ENCODE data around the gene RNF182. TPM values are rescaled to one million over a fixed set of nuclear protein-coding genes. Genes with fewer than 3 reads are reported as not detected.

RNF182 gene
- total and polyA plus RNA-seq, 2 donors (not counting 3 experiments of a cell fraction or from before 2014, with no cell fraction given), result 0.43 to 0.93 TPM

- dilution Hi-C loops (cut with MboI; ENCODE audit: extremely low pct_ligation_motif_present, low sequenced_read_pairs), result no loop called here
Observed at GRCh38 chr6:13907614-13908215, 17.0 kb upstream of the RNF182 start.

More at GRCh38 chr6:13907614-13908215, 17.0 kb upstream of the RNF182 start:
- H3K4me1 ChIP-seq (ENCODE audit: control insufficient read depth, extremely low read depth, insufficient read depth, low read length), result no peaks in the 10 kb centered on the region
- no peaks in the 10 kb centered on the region for H3K36me3 ChIP-seq (ENCODE audit: control insufficient read depth in 2 of 2, extremely low read depth in 1 of 2, insufficient read depth in 2 of 2, low read length in 2 of 2)
- H3K4me2 ChIP-seq (ENCODE audit: insufficient read depth, low read length), result no peak overlapping the region
- TF ChIP-seq JUN (IDR thresholded peaks at IDR 0.05; ENCODE audit: borderline replicate concordance, insufficient read depth, insufficient read length, low read depth) (no peak), EZH2 (IDR thresholded peaks at IDR 0.05; ENCODE audit: borderline replicate concordance, low read depth, low read length, severe bottlenecking) (no peak), CTCF (IDR thresholded peaks at IDR 0.05; ENCODE audit: extremely low read depth in 1 of 2, insufficient read depth in 1 of 2, low read depth in 1 of 2, low read length in 2 of 2) (no peak), MAX (IDR thresholded peaks at IDR 0.05; ENCODE audit: insufficient read depth, insufficient read length) (no peak), GATA2 (IDR thresholded peaks at IDR 0.05; ENCODE audit: insufficient read depth, insufficient read length, low read depth, low read length) (no peak), FOS (IDR thresholded peaks at IDR 0.05; ENCODE audit: borderline replicate concordance, insufficient read depth, low read length) (no peak), POLR2A (IDR thresholded peaks at IDR 0.05; ENCODE audit: low read depth, low read length) (no peak), POLR2AphosphoS5 (IDR thresholded peaks at IDR 0.05; ENCODE audit: insufficient read depth, low read depth, low read length) (no peak), MYC (IDR thresholded peaks at IDR 0.05; ENCODE audit: low read depth, low read length) (no peak)
- intact Hi-C loops (cut with micrococcal nuclease), result no loop called here
- no peak overlapping the region for H3K27ac ChIP-seq (ENCODE audit: insufficient read depth, low read depth, low read length)
- H3K79me2 ChIP-seq (ENCODE audit: control insufficient read depth, insufficient read depth, low read length), result no peaks in the 10 kb centered on the region
- H3K9me1 ChIP-seq (replicated peaks; ENCODE audit: control insufficient read depth, extremely low read depth, insufficient read depth, low read length), result no peaks in the 10 kb centered on the region
- no peak overlapping the region for H3K4me3 ChIP-seq (replicated peaks in 1 of 3; ENCODE audit: insufficient read depth in 1 of 3, low read depth in 1 of 3, low read length in 3 of 3)
- H4K20me1 ChIP-seq (replicated peaks; ENCODE audit: control insufficient read depth, extremely low read depth, insufficient read depth, low read length), result no peaks in the 10 kb centered on the region
- POLR2A ChIA-PET, result no interaction called here
- DNase-seq (ENCODE audit: low read depth, low spot score) (no peak), FAIRE-seq (no peak)
- H3K9me3 ChIP-seq (replicated peaks; ENCODE audit: control insufficient read depth, insufficient read depth, low read length), result no peaks in the 10 kb centered on the region
- no TSS peak for BruUV-seq (replicated peaks)
- CTCF ChIA-PET, result interaction anchor here (0.6 to 5.6 kb wide), 18 partner anchors 7 to 1799 kb away, joined by 3 to 203 read pairs (median 8); partner anchors contain the start of gene RNF182
- no peak overlapping the region for H3K9ac ChIP-seq (replicated peaks; ENCODE audit: extremely low read depth, insufficient read depth, low read length)
- H2AFZ ChIP-seq (ENCODE audit: low read depth, low read length), result no peak overlapping the region
- peaks cover 3% of the 10 kb centered on the region in 2 experiments for H3K27me3 ChIP-seq (ENCODE audit: control insufficient read depth in 2 of 2, insufficient read depth in 2 of 2, low read length in 2 of 2)

All from endothelial cell of umbilical vein (primary cell).